Choroid plexus epithelial cell (primary cell): ENCODE results near the gene GSTM2.
"Not testable (repeated sequence)": the region's sequence is repeated elsewhere in the genome, so short reads cannot be mapped to it uniquely, and the experiment has no call there.

ENCODE experiments used
- DNase-seq: peaks from one replicate; pipeline ENCODE4 v3.0.0-alpha.2; 2010; ENCODE audit warnings: low read depth
- H3K4me3 ChIP-seq: 2 replicates; pipeline ENCODE4 v1.5.1; 2011; ENCODE audit warnings: low read depth, mild to moderate bottlenecking, control low read depth, low read length, moderate library complexity
- TF ChIP-seq, protein P1 (sequence below): conservative IDR thresholded peaks from 2 replicates; pipeline ENCODE4 v1.5.1; 2011; ENCODE audit warnings: low read depth, mild to moderate bottlenecking, control low read depth, inconsistent platforms, low read length, moderate library complexity

The GSTM2 gene

DNA sequence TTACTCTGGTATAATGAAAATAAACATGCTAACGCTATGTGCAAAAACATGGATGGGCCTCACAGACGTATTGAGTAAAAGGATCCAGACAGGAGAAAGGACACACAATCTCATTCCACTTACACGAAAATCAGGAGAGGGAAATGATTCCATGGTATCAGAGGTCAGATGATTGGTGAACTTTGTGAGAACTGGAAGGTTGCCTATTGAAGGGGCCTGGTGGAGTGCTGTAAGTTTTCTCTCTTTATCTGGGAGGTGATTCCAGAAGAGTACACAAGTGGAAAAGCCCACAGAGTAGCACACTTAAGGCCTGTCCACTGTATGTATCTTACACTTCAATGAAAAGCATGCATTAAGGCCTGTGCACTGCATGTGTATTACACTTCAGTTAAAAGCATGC is 9.6 kb downstream of the GSTM2 start:
- DNase-seq, result no peak
- TF ChIP-seq, protein P1, sequence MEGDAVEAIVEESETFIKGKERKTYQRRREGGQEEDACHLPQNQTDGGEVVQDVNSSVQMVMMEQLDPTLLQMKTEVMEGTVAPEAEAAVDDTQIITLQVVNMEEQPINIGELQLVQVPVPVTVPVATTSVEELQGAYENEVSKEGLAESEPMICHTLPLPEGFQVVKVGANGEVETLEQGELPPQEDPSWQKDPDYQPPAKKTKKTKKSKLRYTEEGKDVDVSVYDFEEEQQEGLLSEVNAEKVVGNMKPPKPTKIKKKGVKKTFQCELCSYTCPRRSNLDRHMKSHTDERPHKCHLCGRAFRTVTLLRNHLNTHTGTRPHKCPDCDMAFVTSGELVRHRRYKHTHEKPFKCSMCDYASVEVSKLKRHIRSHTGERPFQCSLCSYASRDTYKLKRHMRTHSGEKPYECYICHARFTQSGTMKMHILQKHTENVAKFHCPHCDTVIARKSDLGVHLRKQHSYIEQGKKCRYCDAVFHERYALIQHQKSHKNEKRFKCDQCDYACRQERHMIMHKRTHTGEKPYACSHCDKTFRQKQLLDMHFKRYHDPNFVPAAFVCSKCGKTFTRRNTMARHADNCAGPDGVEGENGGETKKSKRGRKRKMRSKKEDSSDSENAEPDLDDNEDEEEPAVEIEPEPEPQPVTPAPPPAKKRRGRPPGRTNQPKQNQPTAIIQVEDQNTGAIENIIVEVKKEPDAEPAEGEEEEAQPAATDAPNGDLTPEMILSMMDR, result no peak

DNA sequence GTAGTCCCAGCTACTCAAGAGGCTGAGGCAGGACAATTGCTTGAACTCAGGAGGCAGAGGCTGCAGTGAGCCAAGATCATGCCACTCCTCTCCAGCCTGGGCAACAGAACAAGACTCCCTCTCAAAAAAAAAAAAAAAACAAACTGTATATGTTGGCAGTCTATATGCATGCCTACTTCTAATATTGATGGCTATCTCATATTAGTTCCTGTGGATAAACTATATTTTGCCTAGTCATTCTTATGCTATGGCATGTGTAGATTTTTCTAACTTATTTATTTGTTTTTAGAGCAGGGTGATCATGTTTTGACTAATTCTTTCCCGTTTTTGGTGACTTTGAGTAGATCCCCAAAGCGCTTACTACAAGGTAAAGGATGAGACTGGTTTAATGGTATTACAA is 10.8 kb downstream of the GSTM2 start:
- not testable (repeated sequence) for DNase-seq, H3K4me3 ChIP-seq

More for the DNA sequence above, 9.6 kb downstream of the GSTM2 start:
- no peak overlapping the region for H3K4me3 ChIP-seq

DNA sequence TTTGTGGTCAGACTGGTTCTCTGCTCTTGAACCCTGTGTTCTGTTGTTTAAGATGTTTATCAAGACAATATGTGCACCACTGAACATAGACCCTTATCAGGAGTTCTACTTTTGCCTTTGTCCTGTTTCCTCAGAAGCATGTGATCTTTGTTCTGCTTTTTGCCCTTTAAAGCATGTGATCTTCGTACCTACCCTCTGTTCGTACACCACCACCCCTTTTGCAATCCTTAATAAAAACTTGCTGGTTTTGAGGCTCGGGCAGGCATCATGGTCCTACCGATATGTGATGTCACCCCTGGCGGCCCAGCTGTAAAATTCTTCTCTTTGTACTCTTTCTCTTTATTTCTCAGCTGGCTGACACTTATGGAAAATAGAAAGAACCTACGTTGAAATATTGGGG is 16.9 kb downstream of the GSTM2 start:
- DNase-seq, H3K4me3 ChIP-seq: not testable (repeated sequence)

DNA sequence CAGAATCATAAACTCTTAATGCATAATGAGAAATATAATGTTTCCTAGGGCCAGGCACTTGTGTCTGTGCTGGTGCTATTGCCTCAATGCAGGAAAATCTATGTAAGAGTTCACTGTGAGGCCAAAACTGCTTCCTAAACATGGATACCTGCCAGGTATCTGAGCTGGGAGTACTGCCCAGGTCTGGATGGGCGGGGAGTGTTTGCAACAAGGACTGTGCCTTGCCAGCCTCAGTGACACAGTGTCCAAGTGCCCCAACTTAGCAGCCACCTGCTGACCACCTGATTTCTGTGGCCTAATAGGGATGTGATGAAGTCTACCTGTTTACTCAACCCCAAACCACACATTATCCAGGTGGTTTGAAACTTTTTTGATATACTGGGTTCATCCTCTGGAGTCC is 17.5 kb downstream of the GSTM2 start:
- DNase-seq, H3K4me3 ChIP-seq: not testable (repeated sequence)

DNA sequence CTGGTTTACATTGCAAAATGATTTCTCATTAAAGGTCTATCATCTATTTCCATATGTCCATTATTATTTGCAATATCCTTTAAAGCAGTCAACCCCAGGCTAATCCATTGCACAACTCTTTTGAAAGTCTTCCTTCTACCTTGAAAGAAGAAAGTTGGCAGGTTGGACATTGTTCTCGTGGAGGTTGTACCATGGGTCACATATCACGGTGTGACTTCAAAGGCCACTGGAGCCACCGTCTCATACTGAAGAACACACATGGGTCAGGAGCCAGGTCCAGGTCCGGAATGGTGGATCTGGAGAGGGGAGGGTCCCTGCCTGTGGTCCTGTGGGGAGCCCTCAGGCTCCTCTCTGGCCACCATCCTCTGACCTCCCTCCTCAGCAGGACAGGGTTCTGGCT is 18.0 kb downstream of the GSTM2 start:
- H3K4me3 ChIP-seq, DNase-seq: not testable (repeated sequence)

DNA sequence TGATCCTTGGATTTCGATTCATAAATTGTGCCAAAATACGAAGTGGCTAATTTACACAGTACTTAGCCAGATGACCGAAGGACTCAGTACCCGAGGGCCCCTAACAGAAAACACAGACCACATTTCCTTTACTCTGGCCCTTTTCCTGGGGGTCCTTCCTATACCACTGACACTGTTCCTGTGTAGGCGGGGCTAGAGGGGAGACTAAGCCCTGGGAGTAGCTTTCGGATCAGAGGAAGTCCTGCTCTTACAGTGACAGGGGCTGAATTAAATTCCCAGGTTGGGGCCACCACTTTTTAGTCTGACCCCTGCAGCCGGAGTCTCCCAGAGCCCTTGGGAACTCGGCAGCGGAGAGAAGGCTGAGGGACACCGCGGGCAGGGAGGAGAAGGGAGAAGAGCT is 19.3 kb downstream of the GSTM2 start:
- not testable (repeated sequence) for H3K4me3 ChIP-seq, DNase-seq

DNA sequence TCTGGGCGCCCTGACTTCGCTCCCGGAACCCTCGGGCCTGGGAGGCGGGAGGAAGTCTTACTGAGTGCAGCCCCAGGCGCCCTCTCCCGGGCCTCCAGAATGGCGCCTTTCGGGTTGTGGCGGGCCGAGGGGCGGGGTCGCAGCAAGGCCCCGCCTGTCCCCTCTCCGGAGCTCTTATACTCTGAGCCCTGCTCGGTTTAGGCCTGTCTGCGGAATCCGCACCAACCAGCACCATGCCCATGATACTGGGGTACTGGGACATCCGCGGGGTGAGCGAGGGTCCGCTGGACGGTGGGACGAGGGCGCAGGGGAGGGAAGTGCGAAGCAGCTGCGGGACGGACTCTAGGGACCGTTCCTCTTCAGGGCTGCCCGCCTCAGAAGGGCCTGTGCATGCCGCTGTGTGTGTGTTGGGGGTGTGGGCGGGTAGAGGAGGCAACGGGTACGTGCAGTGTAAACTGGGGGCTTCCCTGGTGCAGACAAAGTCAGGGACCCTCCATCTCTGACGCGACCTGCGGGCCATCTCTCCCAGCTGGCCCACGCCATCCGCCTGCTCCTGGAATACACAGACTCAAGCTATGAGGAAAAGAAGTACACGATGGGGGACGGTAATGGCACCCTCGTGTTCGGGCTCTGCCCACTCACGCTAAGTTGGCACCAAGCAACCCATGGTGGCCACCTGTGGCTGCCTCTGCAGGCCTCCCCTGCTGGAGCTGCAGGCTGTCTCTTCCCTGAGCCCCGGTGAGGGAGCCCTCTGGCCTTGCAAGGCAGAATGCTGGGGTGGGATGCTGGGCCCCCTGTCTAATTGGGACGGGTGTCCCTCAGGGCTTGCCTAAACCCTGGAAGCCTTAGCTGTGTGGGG is 20.0 kb downstream of the GSTM2 start, which contains the start of gene GSTM1:
GSTM1 (plus strand) TSS at position 177 of the 859 bp plus-strand sequence; CDS start at position 234, 57 bp downstream.
- no peak for DNase-seq
- H3K4me3 ChIP-seq, result no peak within 1 kb of the TSS
- TF ChIP-seq, protein P1, result no peak

DNA sequence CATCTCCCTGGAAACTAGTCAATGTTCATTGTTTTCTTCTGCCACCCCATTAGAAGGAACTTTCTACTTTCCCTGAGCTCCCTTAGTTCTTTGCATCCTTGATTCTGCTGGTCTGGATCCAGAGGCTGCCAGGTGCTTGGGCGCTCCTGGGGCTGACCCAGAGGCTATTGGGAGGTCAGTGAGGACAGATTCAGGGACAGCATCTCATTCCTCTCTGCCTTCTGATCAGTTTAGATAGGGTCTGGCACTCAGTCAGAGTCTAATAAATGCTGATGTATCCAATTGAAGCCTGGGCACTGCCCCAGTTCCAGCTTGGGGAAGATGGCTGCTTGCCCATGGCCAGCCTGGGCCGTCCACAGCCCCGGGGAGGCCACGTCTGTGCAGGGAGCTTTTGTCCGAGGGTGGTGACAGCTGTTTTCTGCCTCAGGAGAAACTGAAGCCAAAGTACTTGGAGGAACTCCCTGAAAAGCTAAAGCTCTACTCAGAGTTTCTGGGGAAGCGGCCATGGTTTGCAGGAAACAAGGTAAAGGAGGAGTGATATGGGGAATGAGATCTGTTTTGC is 22.1 kb downstream of the GSTM2 start:
- DNase-seq, result no peak
- H3K4me3 ChIP-seq, result no peak overlapping the region
- TF ChIP-seq, protein P1, result no peak

DNA sequence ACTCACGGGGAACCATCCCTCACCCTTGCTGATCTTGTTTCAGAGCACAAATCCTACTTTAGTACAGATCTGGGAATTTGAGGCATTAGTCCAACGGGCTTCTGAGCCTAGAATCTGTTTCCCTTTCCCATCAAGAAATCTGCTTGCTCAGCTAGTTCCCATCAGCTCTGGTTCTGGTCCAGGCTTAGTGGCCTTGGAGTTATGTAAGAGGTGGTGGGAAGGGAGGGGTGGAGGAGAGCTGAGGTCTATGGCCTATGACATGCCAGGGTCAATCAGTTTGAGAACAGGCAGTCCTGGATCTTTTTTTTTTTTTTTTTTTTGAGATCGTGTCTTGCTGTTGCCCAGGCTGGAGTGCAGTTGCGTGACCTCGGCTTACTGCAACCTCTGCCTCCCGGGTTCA is 23.9 kb downstream of the GSTM2 start:
- DNase-seq, result no peak
- no peak overlapping the region for H3K4me3 ChIP-seq
- TF ChIP-seq, protein P1, result no peak

DNA sequence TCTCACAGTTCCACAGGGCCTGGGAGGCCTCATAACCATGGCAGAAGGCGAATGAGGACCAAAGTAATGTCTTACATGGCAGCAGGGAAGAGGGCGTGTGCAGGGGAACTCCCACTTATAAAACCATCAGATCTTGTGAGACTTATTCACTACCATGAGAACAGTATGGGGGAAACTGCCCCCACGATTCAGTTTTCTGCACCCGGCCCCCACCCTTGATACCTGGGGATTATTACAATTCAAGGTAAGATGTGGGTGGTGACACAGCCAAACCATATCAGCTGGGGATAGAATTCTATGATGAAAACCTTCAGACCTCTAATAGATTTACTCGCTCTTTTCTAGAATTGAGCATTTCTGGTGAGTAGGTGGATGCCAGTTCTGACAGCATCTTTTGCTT is 26.5 kb downstream of the GSTM2 start:
- DNase-seq, H3K4me3 ChIP-seq: not testable (repeated sequence)

DNA sequence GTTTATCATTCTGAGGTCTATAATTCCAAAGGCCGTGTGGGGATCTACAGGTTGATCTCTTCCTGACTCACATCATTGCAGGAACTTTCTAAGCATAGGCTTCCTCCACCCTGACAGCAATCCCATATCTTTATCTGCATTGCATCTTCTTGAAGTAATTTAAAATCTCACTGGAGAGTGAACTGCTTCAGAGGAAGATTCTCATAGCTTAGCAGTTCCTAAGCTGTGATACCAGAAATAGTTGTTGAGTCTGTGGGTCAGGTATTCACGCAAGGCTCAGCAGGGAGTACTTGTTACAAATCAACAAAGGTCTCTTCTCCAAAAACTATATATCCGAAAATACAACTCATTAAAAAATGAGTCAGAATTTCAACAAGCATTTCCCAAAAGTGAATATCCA is 27.3 kb downstream of the GSTM2 start:
- H3K4me3 ChIP-seq, DNase-seq: not testable (repeated sequence)
